Stimulated activated CD8-positive, alpha-beta memory T cell treated with anti-CD3 and anti-CD28 coated beads, Interleukin-12 subunit alpha, Interleukin-12 subunit beta, amount 100 ng/mL, for 1 hour (primary cell): ENCODE data around the gene CTSW.

ENCODE experiments used
- DNase-seq: peaks from one replicate; pipeline ENCODE4 v3.0.0-alpha.2; 2020; ENCODE audit warnings: low read depth

CTSW gene

DNA sequence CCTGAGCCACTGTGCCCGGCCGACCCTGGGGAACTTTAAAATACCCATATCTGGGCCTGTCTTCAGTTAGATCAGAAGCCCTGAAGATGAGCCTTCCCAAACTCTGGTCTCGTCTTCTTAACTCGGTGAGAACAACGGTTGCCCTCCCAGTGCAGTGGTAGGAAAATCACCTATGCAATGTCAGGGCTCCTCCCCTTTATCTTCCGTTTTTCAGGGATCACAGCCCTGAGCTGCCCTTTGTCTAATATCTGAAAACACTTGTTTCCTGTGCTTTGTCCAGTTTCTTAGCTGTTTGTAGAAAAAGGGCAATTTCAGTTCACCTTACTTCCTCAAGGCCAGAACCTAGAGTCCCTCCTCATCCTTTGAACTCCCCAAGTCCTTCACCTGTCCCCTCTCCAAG lies 49.0 kb downstream of the CTSW start:
- no peak for DNase-seq

DNA sequence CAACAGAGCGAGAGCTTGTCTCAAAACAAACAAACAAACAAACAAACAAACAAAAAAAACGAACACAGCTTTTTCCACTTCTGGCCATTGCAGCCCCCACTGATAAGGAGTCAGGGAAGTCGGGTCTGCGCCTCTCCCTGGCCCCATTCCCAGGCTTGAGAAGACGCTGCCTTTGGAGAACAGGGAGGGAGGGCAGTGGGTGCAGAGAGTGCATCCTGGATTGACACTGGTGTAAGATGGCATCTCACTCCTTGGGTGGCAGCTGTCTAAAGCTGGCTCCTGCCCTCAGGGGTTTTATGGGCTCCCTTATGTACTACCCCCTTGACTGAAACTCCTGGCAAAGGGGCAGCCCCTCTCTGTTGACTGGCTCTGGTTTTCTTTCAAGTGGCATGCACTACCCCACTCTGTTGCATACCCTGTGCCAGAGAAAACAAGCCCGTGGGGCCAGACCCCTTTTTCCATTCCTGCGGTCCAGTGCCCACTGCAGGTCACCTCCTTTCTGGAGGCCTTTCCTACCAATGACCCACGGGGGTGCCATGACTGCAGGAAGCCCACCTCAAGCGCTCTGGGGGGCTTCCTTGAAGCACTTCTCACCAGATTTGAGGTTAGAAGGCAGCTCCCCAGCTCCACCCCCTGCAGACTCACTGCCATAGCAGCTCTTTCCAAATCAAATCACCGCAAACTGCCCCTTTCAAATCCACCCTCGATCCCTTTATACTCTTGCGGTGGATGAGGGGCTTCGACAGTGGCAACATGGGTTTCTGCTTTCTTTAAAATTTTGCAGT lies 52.3 kb downstream of the CTSW start:
- DNase-seq = no peak

DNA sequence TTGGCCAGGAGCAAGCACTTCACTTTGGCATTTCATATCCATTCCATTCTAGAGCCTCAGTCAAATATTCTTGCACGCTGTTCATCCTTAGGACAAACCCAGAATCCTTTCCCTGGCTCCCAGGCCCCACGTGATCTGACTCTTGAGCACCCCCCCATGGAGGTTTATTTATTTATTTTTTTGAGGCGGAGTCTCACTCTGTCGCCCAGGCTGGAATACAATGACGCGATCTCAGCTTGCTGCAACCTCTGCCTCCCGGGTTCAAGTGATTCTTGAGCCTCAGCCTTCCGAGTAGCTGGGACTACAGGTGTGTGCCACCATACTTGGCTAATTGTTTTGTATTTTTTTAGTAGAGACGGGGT lies 52.9 kb downstream of the CTSW start:
- DNase-seq = no peak
